Retinal pigment epithelial cell (primary cell): Measurements from ENCODE around the gene ZIC1.

Source experiments
- DNase-seq: peaks from one replicate; pipeline ENCODE4 v3.0.0-alpha.2; 2010; ENCODE audit warnings: low read depth
- H3K4me3 ChIP-seq: 2 replicates; pipeline ENCODE4 v1.5.1; 2011; ENCODE audit warnings: mild to moderate bottlenecking, low read length, control low read depth, moderate library complexity
- CTCF ChIP-seq: conservative IDR thresholded peaks from 2 replicates; pipeline ENCODE4 v1.5.1; 2011; ENCODE audit warnings: low read depth, low read length, control low read depth, inconsistent platforms

The ZIC1 gene

GRCh38 chr3:147395899-147396711 is 13.1 kb upstream of the ZIC1 start:
- TF ChIP-seq CTCF: no peak
- H3K4me3 ChIP-seq: no peak overlapping the region
- no peak for DNase-seq

GRCh38 chr3:147396712-147397046 is 12.5 kb upstream of the ZIC1 start:
- TF ChIP-seq CTCF: no peak
- DNase-seq: no peak
- no peak overlapping the region for H3K4me3 ChIP-seq

GRCh38 chr3:147397155-147397874 is 11.8 kb upstream of the ZIC1 start:
- peak; percentile 6 for TF ChIP-seq CTCF
- DNase-seq: no peak
- H3K4me3 ChIP-seq: no peak overlapping the region

GRCh38 chr3:147397875-147398812 is 11.0 kb upstream of the ZIC1 start:
- no peak for TF ChIP-seq CTCF
- H3K4me3 ChIP-seq: no peak overlapping the region
- no peak for DNase-seq

- no peak overlapping the region for H3K4me3 ChIP-seq
- DNase-seq: no peak
- no peak for TF ChIP-seq CTCF
Measured at GRCh38 chr3:147398813-147399534, 10.2 kb upstream of the ZIC1 start.

- no peak for DNase-seq
- no peak for TF ChIP-seq CTCF
- H3K4me3 ChIP-seq: no peak overlapping the region
Measured at GRCh38 chr3:147400111-147400510, 9.1 kb upstream of the ZIC1 start.
